Esophagus muscularis mucosa (tissue), 4 donors: ENCODE measurements around the gene CPLX4.

Experiments
- CTCF ChIP-seq, 3 experiments: fragments of 200-600 bp in 2 of 3; fragments of 450-650 bp in 1 of 3; sonication (generic) in 2 of 3; IDR thresholded peaks; one replicate each; pipeline ENCODE4 v1.5.1; 2017 to 2019; ENCODE audit warnings: antibody characterized with exemption in 3 of 3, mild to moderate bottlenecking in 2 of 3, moderate library complexity in 1 of 3
- EP300 ChIP-seq: sonication (generic); formaldehyde crosslinking; IDR thresholded peaks from one replicate; pipeline ENCODE4 v1.6.1; 2017; ENCODE audit warnings: antibody characterized with exemption
- POLR2A ChIP-seq: fragments of 450-650 bp; IDR thresholded peaks from one replicate; pipeline ENCODE4 v1.6.1; 2017; ENCODE audit warnings: antibody characterized with exemption, moderate library complexity, mild to moderate bottlenecking, low read depth

- no peak for TF ChIP-seq CTCF (IDR thresholded peaks at IDR 0.05)
- no peak for TF ChIP-seq EP300
- no peak for TF ChIP-seq POLR2A
Observed at GRCh38 chr18:59266459-59266858, 52.0 kb downstream of the CPLX4 start.
